Left renal pelvis (tissue), 4 donors: ENCODE results near the gene PPP2R2C. TPM values are rescaled to one million over a fixed set of nuclear protein-coding genes. Genes with fewer than 3 reads are reported as not detected.

Source experiments
- DNase-seq, 4 donors: peaks; one replicate each; pipeline ENCODE4 v3.0.0-alpha.2; 2013; ENCODE audit warnings: low read depth in 4 of 4, low spot score in 3 of 4
- polyA plus RNA-seq, 4 donors: library from polyadenylated mRNA; unstranded; fragments of 120-200 nt; gene quantifications; one replicate each; pipeline ENCODE4 v1.2.1, GENCODE V29; 2013; ENCODE audit not compliant: insufficient read length in 4 of 4

PPP2R2C gene
- polyA plus RNA-seq, 4 donors: 0.40 to 1.6 (median 0.69) TPM

DNA sequence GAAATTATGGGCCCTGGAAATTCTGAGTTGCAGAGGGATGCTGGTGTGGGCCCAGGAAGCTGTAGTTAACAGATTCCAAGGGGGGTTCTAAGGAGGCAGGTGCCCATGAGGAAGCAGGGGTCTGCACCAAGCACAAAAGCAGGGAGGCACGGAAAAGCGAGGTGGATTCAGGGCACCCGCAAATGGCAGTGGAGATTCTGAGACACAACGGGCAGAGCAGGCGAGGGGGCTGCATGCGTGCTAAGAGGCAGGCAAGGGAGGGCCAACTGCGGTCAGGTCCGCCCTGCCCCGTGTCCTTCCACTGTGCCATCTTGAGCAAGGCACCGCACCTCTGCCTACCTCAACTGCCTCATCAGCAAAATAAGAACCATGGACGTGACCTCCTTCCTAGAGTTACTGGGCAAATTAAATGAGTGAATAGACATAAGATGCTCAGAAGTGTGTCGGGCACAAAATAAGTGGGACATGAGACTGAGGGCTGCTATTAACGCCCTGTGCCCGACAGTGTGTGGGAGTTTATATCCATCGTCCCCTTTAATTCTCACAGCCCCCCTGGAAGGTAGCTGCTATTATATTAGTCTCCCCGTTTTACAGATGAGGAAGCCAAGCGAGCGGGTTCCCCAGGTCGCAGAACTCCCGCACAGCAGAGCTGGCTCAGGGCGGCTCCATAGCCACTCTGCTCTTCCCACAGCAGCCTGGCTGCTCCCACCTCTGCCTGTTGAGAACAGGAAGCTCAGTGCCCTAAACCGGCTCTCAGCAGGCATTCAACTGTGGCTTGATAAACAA, 67.6 kb downstream of the PPP2R2C start:
- DNase-seq: no peak

DNA sequence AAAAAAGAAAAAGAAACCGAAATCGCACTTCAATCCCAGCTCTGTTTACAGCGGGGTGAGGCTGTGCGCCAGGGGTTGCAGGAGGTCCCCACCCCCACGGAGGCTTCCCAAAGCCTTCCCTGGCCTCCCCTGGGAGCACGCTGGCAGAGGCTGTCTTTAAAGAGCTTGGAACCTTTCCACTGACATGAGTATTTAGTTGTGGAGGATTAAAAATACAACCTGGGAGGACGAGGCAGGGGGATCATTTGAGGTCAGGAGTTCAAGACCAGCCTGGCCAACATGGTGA, 69.1 kb downstream of the PPP2R2C start:
- DNase-seq: no peak

DNA sequence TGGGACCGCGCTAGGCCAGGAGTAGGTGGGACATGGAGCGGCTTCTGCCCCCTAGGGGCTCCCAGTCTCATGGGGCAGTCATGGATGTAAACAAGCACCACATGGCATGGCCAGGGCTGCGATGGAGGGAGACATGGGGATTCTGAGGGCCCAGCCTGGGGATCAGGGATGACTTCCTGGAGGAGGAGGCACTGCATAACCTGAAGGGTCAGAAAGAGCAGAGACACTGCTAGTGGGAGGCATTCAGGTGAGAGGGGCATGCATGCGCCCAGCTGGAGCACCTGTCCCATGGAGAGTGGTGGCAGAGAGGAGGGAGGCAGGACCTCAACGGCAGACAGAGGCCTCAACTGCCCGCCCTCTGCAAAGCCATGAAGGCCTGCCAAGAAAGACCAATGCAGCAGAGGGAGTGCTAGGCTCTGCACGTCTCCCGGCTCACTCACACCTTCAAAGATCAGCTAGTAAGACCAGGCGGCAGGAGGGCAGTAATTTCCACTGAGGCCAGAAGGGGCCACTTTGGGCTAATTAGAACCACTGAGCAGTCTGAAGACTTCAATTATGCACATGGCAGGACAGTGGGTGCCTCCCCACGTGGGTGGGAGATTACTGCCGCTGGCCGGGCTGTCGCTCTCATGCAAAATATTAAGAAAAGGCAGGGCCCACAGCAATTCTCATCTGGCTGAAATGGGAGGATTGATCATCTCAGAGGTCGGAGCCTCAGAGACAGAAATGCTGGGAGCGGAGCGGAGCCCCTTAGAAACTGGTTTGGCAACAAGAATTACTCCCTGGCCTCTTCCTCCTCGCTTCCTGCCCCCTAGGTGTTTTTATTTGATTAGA, 69.6 kb downstream of the PPP2R2C start:
- no peak for DNase-seq

DNA sequence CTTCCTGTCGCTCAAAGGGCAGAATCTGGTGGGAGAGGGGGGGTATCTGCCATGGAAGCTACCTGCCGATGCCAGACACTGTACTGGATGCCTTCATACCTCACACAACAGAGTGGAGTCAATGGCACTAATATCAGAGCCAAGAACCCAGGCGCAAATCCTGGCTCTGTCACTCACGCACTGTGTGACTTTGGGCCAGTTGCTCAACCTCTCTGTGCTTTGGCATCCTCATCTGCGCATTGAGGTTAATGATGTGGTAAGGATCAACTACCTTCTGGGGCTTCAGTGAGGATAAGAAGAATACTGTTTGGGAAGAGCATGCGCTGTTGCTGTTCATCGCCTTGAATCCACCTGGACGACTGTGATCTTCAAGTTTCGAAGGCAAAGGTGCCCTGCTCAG, 70.6 kb downstream of the PPP2R2C start:
- no peak for DNase-seq

DNA sequence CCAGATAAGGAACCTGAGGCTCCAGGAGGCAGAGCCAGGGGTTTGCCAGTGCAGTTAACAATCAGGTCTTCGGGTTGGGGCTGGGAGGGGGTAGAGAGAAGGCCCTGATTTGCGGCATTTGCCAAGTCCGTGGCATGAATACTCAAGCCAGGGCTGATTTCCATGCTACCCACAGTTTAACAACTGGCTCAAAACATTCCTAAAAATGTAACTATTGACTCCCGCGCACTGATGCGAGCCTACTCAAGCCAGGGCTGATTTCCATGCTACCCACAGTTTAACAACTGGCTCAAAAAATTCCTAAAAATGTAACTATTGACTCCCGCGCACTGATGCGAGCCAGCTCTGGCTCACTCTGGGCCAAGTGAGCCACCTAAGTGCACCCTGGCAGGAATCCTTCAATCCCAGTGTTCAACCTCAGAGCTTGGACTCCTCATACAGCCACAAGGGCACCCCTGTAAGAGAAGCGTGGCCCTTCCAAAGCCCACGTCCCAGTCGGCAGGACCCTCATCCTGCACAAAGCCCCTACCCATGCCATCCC, 75.6 kb downstream of the PPP2R2C start:
- DNase-seq: no peak

DNA sequence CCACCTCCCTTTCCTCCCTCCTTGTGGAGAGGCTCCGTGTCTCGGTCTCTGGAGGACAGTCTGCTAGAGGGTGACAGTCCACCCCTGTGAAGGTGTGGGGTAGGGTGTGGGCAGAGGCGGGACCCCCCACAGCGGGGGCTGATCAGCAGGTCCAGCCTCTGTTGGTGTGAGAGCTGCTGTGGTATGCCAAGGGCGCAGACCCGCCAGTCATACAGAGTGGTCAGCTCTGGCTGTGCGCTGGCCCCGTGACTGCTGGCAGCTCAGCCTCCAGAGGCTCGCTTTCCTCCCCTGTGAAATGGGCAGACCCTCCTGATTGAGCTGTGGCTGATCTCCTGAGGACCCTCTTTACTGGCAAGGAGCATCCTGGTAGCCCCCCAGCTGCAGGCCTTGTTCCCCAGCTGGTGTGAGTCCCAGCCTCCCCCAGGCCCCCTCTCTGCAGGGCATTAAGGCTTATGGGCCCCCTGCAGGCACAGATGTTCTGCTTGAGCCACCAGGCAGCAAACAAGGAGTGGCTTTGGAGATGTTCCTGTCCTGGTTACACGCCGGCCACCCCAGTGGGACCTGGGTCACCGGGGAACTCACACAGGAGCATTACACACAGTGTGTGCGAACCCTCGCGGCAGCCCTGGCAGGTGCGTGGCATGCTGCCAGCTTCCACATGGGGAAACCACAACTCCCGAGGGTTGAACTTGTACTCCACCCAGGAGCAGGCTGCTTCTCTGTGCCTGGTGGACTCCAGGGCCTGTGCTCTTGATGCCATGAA, 76.8 kb downstream of the PPP2R2C start:
- no peak for DNase-seq

DNA sequence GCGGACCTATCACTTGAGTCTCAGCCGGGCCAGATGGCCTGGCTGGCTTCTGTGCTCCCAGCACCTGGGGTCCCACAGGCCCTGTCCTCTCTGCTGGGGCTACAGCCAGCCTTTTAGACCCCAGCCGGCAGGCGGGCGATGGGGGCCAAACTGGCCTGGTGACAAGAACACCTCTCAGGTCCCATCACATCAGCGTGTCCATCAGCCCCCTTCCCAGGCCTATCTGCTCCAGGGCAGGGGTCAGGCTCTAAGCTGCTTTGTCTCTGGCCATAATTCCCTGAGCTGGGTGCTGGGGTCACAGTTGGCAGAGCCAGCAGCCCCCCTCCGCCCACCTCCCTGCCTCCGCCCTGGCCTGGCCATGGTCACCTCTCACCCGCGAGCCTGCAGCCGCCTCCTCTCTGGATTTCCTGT, 77.7 kb downstream of the PPP2R2C start:
- DNase-seq: no peak

DNA sequence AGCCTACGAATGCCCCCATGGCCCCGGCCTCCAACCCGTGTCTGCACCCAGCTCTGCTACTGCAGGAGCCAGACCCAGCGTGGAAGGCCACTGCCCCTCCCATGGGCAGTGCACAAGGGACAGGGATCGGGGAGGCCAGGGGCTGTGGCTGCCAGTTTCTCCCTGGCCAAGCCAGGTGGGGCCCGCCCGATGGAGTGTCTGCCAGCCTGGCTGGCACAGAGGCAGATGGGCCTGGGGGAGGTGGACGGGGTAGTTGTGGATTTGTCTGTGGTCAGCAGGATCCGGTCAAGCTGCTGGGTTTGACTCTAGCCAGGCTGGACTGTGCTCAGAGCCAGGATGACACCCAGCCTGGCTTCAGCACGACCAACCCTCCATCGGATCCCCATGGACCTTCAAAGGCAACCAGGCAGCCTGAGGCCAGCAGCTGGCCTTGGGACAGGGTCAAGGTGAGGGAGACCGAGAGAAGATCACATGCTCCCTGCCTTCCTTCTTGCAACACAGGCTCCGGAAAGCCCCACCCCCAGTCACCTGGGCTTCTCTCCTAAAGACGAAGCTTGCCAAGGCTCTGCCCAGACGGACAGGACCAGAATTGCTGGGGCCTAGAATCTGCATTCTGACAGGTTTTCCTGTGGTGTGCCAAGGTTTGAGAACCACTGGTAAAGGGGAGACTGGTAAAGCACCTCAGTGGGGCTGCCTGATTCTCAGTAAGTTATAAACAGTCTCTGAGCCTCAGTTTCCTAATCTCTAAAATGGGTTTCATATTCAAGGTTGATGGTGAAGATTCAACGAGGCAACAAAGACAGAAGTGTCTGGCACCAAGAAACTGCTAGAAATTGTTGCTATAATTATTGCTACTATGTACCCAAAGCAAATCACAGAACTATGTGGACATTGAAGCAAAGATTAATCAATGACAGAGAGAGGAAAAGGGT, 78.6 kb downstream of the PPP2R2C start:
- no peak for DNase-seq

DNA sequence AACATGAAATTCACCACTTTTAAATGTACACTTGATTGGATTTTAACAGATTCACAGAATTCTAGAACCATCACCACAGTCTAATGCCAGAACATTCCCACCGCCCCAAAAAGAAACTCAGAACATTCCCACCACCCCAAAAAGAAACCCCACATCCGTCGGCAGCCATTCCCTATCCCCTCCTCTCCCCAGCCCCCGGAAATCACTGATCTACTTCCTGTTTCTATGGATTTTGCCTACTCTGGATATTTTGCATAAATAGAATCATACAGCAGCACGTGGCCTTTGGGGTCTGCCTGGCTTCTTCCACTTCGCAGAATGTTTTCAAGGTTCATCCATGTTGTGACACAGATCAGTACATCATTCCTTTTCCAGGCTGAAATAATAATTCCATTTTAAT, 79.3 kb downstream of the PPP2R2C start:
- DNase-seq: no peak

DNA sequence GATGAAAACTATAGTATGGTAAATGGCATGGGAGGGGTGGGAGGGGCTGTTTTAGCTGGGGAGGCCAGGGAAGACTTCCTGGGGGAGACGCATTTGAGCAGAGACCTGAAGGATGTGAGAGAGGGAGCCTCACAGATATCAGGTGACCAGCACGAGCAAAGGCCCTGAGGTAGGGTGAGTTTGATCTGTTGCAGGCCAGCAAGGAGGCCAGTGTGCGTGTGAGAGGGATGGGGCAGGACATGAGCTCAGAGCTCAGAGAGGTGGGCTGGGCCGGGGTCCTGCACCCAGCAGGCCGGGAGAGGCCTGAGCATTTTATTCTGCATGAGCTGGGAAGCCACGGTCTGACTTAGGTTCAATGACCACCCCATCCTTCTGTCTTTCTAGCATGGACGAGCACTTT, 80.0 kb downstream of the PPP2R2C start:
- no peak for DNase-seq

DNA sequence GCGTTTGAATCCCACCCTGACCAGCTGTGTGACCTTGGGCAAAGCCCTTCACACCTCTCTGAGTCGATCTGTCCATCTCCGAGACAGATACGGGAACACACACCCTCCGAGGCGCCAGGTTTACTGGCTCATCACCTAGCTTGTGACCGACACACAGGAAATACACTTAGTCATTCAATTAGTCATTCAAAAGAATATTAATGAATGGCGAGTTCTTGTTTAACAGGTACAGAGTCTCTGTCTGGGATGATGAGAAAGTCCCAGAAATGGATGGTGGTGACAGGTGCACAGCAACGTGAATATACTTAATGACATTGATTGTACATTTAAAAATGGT, 80.6 kb downstream of the PPP2R2C start:
- DNase-seq: no peak

DNA sequence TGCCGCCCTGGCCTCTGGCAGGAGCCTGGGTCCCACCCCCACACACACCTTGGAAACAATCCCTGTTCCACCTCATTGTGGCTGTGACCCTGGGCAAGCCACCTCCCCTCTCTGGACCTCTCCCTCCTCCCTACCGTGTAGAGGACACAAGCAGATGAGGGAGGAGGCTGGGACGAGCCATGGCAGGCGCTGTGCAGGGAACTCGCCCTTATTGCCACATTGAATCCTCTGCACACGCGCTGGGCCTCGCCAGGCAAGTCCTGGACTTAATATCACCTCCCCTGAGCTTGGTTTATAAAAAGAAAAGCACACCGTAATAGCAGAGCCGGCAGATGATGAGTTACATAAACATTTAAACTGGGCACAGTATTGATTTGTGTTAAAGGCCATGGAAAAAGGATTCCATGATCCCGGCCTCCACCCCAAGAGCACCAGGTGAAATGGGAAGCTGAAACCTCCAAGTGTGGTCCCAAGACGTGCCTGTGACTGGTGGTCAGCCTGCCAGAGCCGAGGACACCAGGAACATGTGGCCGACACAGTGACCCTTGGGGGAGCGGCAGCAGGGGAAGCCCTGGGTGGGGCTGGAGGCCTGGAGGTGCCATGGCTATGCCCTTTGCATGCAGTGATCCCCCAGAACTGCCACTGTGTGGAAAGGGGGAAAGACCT, 81.1 kb downstream of the PPP2R2C start:
- no peak for DNase-seq

DNA sequence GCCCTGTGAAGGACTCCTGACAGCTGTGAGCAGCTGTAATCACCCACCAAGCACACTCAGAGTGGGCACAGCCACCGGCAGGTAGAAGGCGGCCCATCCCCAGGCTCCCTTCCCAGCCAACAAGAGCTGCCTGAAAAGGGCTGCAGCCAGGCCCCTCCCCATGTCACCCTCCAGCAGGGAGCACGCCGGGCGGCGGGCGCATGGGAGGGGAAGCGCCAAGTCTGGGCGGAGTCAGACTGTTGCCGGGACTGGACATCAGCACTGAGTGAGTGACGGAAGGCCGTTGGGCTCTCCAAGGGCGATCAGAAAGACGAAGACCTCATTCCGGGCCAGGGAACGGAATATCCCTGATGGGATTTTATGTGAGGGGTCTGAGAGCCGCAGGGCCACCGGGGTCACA, 82.1 kb downstream of the PPP2R2C start:
- DNase-seq: no peak

DNA sequence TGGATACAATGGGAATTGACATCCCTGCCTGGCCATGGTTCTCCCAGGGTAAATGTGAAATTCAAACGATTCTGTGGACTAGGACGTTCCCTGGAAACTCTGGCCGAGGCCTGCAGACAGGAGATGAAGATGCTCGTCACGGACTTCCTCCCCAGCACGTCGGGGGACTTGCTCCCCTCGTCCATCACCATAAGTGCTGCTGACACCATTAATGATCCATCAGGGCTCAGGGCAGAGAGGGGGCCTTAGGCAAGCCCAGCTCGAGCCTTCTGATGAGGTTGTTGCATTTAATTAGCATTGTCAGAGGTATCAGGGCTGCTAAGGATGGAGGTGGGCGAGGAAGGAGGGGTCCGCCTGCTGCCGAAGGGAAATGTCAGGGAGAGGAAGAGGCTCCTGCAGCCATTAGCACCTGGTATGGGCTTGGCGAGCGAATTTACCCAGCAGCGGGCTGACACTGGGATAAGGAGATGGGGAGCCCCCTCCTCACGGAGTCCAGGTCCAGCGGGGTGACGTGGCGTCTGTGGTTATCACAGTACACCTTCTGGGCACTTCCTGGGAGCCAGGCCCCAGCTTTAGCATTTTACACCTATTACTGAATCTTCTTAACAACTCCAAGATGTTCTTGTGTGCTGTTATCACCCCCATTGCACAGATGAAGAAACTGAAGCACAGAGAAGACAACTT, 83.1 kb downstream of the PPP2R2C start:
- no peak for DNase-seq

DNA sequence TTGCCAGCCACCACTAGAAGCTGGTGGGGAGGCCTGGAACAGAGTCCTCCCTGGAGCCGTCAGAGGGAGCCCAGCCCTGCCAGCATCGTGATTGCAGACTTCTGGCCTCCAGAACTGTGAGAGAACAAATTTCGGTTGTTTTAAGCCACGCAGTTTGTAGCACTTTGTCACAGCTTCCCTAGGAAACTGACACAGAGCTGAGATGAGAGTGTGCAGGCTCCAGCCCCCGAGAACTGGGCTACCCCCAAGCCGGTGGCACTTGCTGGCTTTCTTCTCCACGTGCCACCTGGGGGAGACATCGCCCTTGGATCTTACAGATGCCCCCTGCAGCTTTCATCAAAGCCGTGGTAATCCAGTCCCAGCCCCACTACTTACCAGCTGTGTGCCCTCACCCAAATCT, 83.7 kb downstream of the PPP2R2C start:
- DNase-seq: no peak

DNA sequence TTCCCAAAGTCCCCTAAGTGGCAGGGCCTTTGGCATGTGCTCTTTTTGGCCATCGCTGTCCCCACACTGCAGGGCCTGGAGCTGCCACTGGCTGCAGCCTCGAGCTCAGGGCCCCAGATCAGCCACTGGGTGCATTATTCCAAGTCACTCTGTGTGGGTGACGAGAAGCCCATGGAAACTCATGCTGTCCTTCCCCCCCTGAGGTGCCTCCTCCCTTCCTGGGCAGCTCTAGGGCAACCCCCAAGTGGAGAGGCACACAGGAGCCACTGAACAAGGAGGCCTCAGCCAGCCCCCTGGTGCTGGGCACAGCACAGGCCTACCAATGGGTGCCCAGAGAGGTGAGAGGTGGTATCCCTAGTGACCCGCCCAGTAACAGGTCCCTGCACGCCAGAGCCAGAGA, 84.5 kb downstream of the PPP2R2C start:
- no peak for DNase-seq

DNA sequence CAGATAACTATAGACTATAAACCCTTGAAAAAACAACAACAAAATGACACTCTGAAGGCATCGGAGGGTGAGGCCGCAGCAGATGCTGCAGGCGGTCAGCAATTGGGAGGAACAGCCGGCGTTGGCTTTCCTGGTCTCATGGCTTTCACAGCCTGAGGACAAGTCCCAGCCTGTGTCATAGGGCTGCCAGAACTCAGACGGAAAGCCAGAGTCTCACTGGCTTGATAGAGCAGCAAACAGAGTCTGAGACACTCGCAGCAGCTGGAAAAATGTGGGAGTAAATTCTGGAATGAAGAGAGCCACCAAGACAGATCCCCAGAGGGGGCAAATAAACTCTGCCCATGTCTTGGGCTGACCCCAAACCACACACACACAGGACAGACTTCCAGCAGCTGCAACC, 86.3 kb downstream of the PPP2R2C start:
- DNase-seq: peak in 2 of 4 donors; percentile 37 to 40

DNA sequence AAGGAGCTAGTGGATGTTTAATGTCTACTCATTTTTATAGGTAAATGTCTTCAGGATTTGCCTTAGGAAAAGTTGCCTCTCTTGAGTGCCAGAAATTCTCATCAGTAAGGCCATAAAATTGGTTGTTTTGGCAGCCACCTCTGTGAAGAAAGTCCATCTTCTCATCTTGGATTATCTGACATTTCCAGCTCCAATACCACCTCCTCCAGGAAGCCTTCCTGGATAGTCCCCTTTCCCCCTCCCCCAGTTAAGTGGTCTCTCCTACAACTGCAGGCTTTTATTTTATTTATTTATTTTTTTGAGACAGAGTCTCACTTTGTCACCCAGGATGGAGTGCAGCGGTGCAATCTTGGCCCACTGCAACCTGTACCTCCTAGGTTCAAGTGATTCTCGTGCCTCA, 87.1 kb downstream of the PPP2R2C start:
- no peak for DNase-seq

DNA sequence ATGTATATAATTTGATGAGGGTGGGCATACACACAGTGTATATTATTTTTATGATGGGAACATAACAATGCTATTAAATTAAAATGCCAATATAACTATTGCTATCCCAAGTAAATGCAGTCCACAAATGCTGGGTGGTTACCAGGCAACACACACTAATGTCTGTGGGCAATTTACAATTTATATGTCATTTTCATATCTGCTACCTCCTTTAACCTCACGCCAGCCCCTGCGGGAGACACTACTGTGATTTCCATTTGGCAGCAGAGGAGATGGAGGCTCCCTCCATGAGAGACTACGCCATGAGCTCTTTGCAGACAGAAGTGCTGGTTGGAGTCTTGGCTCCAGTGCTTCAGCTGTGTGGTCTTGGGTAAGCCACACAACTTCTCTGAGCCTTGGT, 87.9 kb downstream of the PPP2R2C start:
- no peak for DNase-seq
